Endothelial cell of umbilical vein (primary cell): ENCODE measurements around the gene PKN3. TPM values are rescaled to one million over a fixed set of nuclear protein-coding genes. Genes with fewer than 3 reads are reported as not detected.

Experiments used
- BruUV-seq: library from RNA; stranded (reverse); fragments of 400-500 nt; replicated peaks from 2 replicates; lab custom pipeline; 2021; lab: Mats Ljungman, UMichigan
- CTCF ChIA-PET: fragments of 300-600, 350-600 bp; sonication (Branson Sonifier 250); formaldehyde crosslinking; loops from one replicate; lab custom pipeline; 2021; ENCODE audit warnings: antibody characterized with exemption, inconsistent platforms; lab: Charles Lee
- POLR2A ChIA-PET: fragments of 300-600, 350-600 bp; sonication (Branson Sonifier 250); formaldehyde crosslinking; loops from one replicate; lab custom pipeline; 2021; ENCODE audit warnings: antibody characterized with exemption, inconsistent platforms; lab: Charles Lee
- DNase-seq: peaks from one replicate; pipeline ENCODE4 v3.0.0-alpha.2; 2011; ENCODE audit warnings: low read depth, low spot score
- FAIRE-seq: peaks from 2 replicates; lab custom pipeline; 2011; peaks lifted over from hg19 to GRCh38; lab: Jason Lieb, UNC
- H2AFZ ChIP-seq: 2 replicates; pipeline ENCODE4 v1.6.0; 2012; ENCODE audit warnings: low read depth, low read length, control low read depth, inconsistent platforms
- H3K27ac ChIP-seq: 2 replicates; pipeline ENCODE4 v1.5.1; 2011; ENCODE audit warnings: low read depth, mild to moderate bottlenecking, control low read depth, low read length, moderate library complexity; ENCODE audit not compliant: insufficient read depth
- H3K27me3 ChIP-seq, 2 experiments: 2 replicates each; pipeline versions ENCODE4 v1.6.0 to v1.6.1; 2011; ENCODE audit warnings: low read length in 2 of 2, mixed read lengths in 1 of 2; ENCODE audit not compliant: control insufficient read depth in 2 of 2, insufficient read depth in 2 of 2
- H3K36me3 ChIP-seq, 2 experiments: 2 replicates in 1 of 2; 3 replicates in 1 of 2; pipeline ENCODE4 v1.5.1; 2011; ENCODE audit warnings: low read length in 2 of 2, mild to moderate bottlenecking in 1 of 2, moderate library complexity in 1 of 2; ENCODE audit not compliant: control insufficient read depth in 2 of 2, insufficient read depth in 2 of 2; ENCODE audit errors: extremely low read depth in 1 of 2
- H3K4me1 ChIP-seq: 3 replicates; pipeline ENCODE4 v1.5.1; 2011; ENCODE audit warnings: mild to moderate bottlenecking, low read length; ENCODE audit not compliant: control insufficient read depth, insufficient read depth; ENCODE audit errors: extremely low read depth
- H3K4me2 ChIP-seq: 2 replicates; pipeline ENCODE4 v1.6.1; 2011; ENCODE audit warnings: low read length, control low read depth, mixed read lengths; ENCODE audit not compliant: insufficient read depth
- H3K4me3 ChIP-seq, 3 experiments: fragments of 200-600 bp in 1 of 3; sonication (generic), shearing (Covaris generic) in 1 of 3; replicated peaks in 1 of 3; 2 replicates each; pipeline ENCODE4 v1.5.1; 2011 to 2016; ENCODE audit warnings: control low read depth in 3 of 3, low read length in 3 of 3, mild to moderate bottlenecking in 2 of 3, inconsistent platforms in 1 of 3, low read depth in 1 of 3, moderate library complexity in 1 of 3; ENCODE audit not compliant: insufficient read depth in 1 of 3
- H3K79me2 ChIP-seq: 2 replicates; pipeline ENCODE4 v1.6.0; 2012; ENCODE audit warnings: low read length, inconsistent platforms; ENCODE audit not compliant: control insufficient read depth, insufficient read depth
- H3K9ac ChIP-seq: replicated peaks from 2 replicates; pipeline ENCODE3; 2011; ENCODE audit warnings: low read length, control low read depth; ENCODE audit not compliant: insufficient read depth; ENCODE audit errors: extremely low read depth
- H3K9me1 ChIP-seq: replicated peaks from 3 replicates; pipeline ENCODE4 v1.6.0; 2011; ENCODE audit warnings: mild to moderate bottlenecking, low read length; ENCODE audit not compliant: control insufficient read depth, insufficient read depth; ENCODE audit errors: extremely low read depth
- H3K9me3 ChIP-seq: replicated peaks from 2 replicates; pipeline ENCODE4 v1.5.1; 2012; ENCODE audit warnings: low read length, inconsistent platforms; ENCODE audit not compliant: control insufficient read depth, insufficient read depth
- H4K20me1 ChIP-seq: replicated peaks from 2 replicates; pipeline ENCODE3; 2011; ENCODE audit warnings: mild to moderate bottlenecking, low read length; ENCODE audit not compliant: control insufficient read depth, insufficient read depth; ENCODE audit errors: extremely low read depth
- EZH2 ChIP-seq: IDR thresholded peaks from 2 replicates; pipeline ENCODE4 v1.6.1; 2012; ENCODE audit warnings: borderline replicate concordance, low read depth, mild to moderate bottlenecking, moderate library complexity, low read length, inconsistent platforms; ENCODE audit not compliant: severe bottlenecking
- FOS ChIP-seq: IDR thresholded peaks from 2 replicates; pipeline ENCODE4 v1.6.1; 2011; ENCODE audit warnings: mild to moderate bottlenecking, low read length, moderate library complexity, borderline replicate concordance; ENCODE audit not compliant: insufficient read depth
- GATA2 ChIP-seq: IDR thresholded peaks from 2 replicates; pipeline ENCODE4 v1.7.0; 2011; ENCODE audit warnings: low read depth, mild to moderate bottlenecking, moderate library complexity, mixed read lengths, low read length; ENCODE audit not compliant: insufficient read length, insufficient read depth
- JUN ChIP-seq: IDR thresholded peaks from 2 replicates; pipeline ENCODE4 v1.6.1; 2011; ENCODE audit warnings: borderline replicate concordance, low read depth; ENCODE audit not compliant: insufficient read length, insufficient read depth
- MAX ChIP-seq: IDR thresholded peaks from 2 replicates; pipeline ENCODE4 v1.6.1; 2011; ENCODE audit not compliant: insufficient read depth, insufficient read length
- MYC ChIP-seq: IDR thresholded peaks from one replicate; pipeline ENCODE4 v1.6.1; 2011; ENCODE audit warnings: mild to moderate bottlenecking, low read depth, low read length
- POLR2A ChIP-seq: IDR thresholded peaks from 2 replicates; pipeline ENCODE4 v1.6.1; 2012; ENCODE audit warnings: low read depth, mild to moderate bottlenecking, control low read depth, low read length
- POLR2AphosphoS5 ChIP-seq: IDR thresholded peaks from 2 replicates; pipeline ENCODE4 v1.6.1; 2012; ENCODE audit warnings: low read depth, mild to moderate bottlenecking, control low read depth, low read length, moderate library complexity; ENCODE audit not compliant: insufficient read depth
- dilution Hi-C: fragments of 300-500 bp; cut with MboI; formaldehyde crosslinking; loops from one replicate; pipeline ENCODE4 v1.15.0; 2019; ENCODE audit warnings: low sequenced_read_pairs; ENCODE audit not compliant: extremely low pct_ligation_motif_present
- intact Hi-C: fragments of 100-400 bp; cut with micrococcal nuclease; formaldehyde crosslinking; loops from one replicate; pipeline ENCODE4 v1.10.0; 2022
- polyA plus RNA-seq, 4 experiments: library from polyadenylated mRNA; depleted of rRNA in 3 of 4; stranded (reverse) in 3 of 4; unstranded in 1 of 4; fragments of >200 nt; gene quantifications; 2 replicates each; pipeline versions ENCODE4 v1.2.1 to v1.2.3, GENCODE V29; 2011 to 2012; ENCODE audit warnings: missing spikeins in 1 of 4
- total RNA-seq: library from RNA; stranded (reverse); gene quantifications from 2 replicates; pipeline ENCODE4 v1.2.3, GENCODE V29; 2021
- TF ChIP-seq, protein P1 (sequence below), 2 donors: IDR thresholded peaks; 1 replicate in 1 of 2; 2 replicates in 1 of 2; pipeline ENCODE4 v1.5.1; 2011; ENCODE audit warnings: low read length in 2 of 2, mild to moderate bottlenecking in 2 of 2, moderate library complexity in 2 of 2, control low read depth in 1 of 2, inconsistent platforms in 1 of 2, low read depth in 1 of 2; ENCODE audit not compliant: insufficient read depth in 1 of 2; ENCODE audit errors: extremely low read depth in 1 of 2

PKN3 gene
- total and polyA plus RNA-seq, 2 donors (not counting 3 experiments of a cell fraction or from before 2014, with no cell fraction given): 29.5 to 40.4 TPM

- Histone ChIP-seq H3K36me3 (peaks cover 2 to 13% of the 10 kb centered on the region in 2 experiments), H4K20me1 (no peaks in the 10 kb centered on the region), H3K9me3 (no peaks in the 10 kb centered on the region), H3K4me2 (no peak overlapping the region), H3K79me2 (no peaks in the 10 kb centered on the region), H2AFZ (no peak overlapping the region), H3K4me1 (peaks cover 5% of the 10 kb centered on the region), H3K27ac (no peak overlapping the region), H3K9ac (no peak overlapping the region), H3K9me1 (no peaks in the 10 kb centered on the region), H3K4me3 (no peak overlapping the region), H3K27me3 (no peaks in the 10 kb centered on the region)
- TF ChIP-seq POLR2AphosphoS5 (no peak), FOS (no peak), JUN (no peak), POLR2A (no peak), MYC (no peak), MAX (no peak), GATA2 (no peak), EZH2 (no peak)
- TF ChIP-seq, protein P1, sequence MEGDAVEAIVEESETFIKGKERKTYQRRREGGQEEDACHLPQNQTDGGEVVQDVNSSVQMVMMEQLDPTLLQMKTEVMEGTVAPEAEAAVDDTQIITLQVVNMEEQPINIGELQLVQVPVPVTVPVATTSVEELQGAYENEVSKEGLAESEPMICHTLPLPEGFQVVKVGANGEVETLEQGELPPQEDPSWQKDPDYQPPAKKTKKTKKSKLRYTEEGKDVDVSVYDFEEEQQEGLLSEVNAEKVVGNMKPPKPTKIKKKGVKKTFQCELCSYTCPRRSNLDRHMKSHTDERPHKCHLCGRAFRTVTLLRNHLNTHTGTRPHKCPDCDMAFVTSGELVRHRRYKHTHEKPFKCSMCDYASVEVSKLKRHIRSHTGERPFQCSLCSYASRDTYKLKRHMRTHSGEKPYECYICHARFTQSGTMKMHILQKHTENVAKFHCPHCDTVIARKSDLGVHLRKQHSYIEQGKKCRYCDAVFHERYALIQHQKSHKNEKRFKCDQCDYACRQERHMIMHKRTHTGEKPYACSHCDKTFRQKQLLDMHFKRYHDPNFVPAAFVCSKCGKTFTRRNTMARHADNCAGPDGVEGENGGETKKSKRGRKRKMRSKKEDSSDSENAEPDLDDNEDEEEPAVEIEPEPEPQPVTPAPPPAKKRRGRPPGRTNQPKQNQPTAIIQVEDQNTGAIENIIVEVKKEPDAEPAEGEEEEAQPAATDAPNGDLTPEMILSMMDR (IDR thresholded peaks at IDR 0.05; ENCODE audit: extremely low read depth in 1 of 2, insufficient read depth in 1 of 2, low read depth in 1 of 2, low read length in 2 of 2): no peak
- no TSS peak for BruUV-seq
- intact Hi-C loops (loop anchor here (5.0 kb wide), 1 partner anchor 95 kb away; the partner anchor contains the start of gene ENDOG), dilution Hi-C loops (no loop called here)
- FAIRE-seq: no peak
- POLR2A ChIA-PET: no interaction called here
- DNase-seq: no peak
- CTCF ChIA-PET: interaction anchor here (1.7 kb wide), 1 partner anchor 21 kb away, joined by 5 read pairs; the partner anchor contains the start of gene PKN3
Measured at GRCh38 chr9:128722380-128723351, 20.4 kb downstream of the PKN3 start.
